Upper lobe of left lung (tissue), 6 donors: ENCODE measurements around the gene CAMK1D. TPM values are rescaled to one million over a fixed set of nuclear protein-coding genes. Genes with fewer than 3 reads are reported as not detected.

Experiments used
- ATAC-seq, 2 donors: fragments of 200-7000 bp; cut with Tn5 transposase; one replicate each; pipeline ENCODE4 v1.9.1; 2022; ENCODE audit warnings: mild to moderate bottlenecking in 2 of 2, moderate library complexity in 2 of 2; ENCODE audit not compliant: low FRiP score in 2 of 2
- DNase-seq, 2 donors: peaks; one replicate each; pipeline ENCODE4 v3.0.0-alpha.2; 2019 to 2020
- H3K27ac ChIP-seq, 4 donors: fragments of 200-600 bp; sonication (generic); one replicate each; pipeline ENCODE4 v1.5.1; 2016 to 2019
- H3K27me3 ChIP-seq, 4 donors: fragments of 200-600 bp; sonication (generic); one replicate each; pipeline ENCODE4 v1.5.1; 2017 to 2019
- H3K36me3 ChIP-seq, 4 donors: fragments of 200-600 bp; sonication (generic); one replicate each; pipeline ENCODE4 v1.5.1; 2016 to 2019
- H3K4me1 ChIP-seq, 4 donors: fragments of 200-600 bp; sonication (generic); one replicate each; pipeline ENCODE4 v1.5.1; 2018 to 2019
- H3K4me3 ChIP-seq, 4 donors: fragments of 200-600 bp; sonication (generic); one replicate each; pipeline ENCODE4 v1.5.1; 2017 to 2019; ENCODE audit warnings: mild to moderate bottlenecking in 2 of 4, moderate library complexity in 1 of 4
- H3K9me3 ChIP-seq, 4 donors: fragments of 200-600 bp; sonication (generic); one replicate each; pipeline ENCODE4 v1.5.1; 2018 to 2019
- EP300 ChIP-seq, 4 donors: sonication (generic); formaldehyde crosslinking; IDR thresholded peaks; one replicate each; pipeline ENCODE4 v1.5.1; 2017; ENCODE audit warnings: antibody characterized with exemption in 4 of 4, control low read depth in 2 of 4
- POLR2A ChIP-seq, 4 donors: fragments of 450-650 bp; IDR thresholded peaks; one replicate each; pipeline ENCODE4 v1.5.1; 2016 to 2017; ENCODE audit warnings: antibody characterized with exemption in 4 of 4, mild to moderate bottlenecking in 2 of 4
- POLR2AphosphoS5 ChIP-seq, 2 donors: sonication (generic); formaldehyde crosslinking; IDR thresholded peaks; one replicate each; pipeline ENCODE4 v1.5.1; 2017; ENCODE audit warnings: antibody characterized with exemption in 2 of 2
- WGBS, 2 donors: methylation state at CpG; one replicate each; pipeline ENCODE4 v1.1.5; 2017 to 2018; 5-methylcytosine and 5-hydroxymethylcytosine counted together
- total RNA-seq, 6 donors: library from RNA; depleted of rRNA in 4 of 6; stranded (reverse); fragments of >200 nt in 4 of 6; gene quantifications; one replicate each; pipeline versions ENCODE4 v1.1.0 to v1.2.1, GENCODE V29; 2016 to 2021
- TF ChIP-seq, protein P1 (sequence below), 6 experiments: fragments of 450-650 bp in 4 of 6; fragments of 200-600 bp in 2 of 6; sonication (generic) in 2 of 6; IDR thresholded peaks; one replicate each; pipeline ENCODE4 v1.5.1; 2016 to 2019; ENCODE audit warnings: antibody characterized with exemption in 6 of 6
- donor health status: DM: no; HTN: no; CAD: no; lungs with moderate emphysema.
- donor health status: DM: no; HTN: yes; CAD: no; lungs with severe emphysema.

The CAMK1D gene
- total RNA-seq, 6 donors from 2014 or later = 6.2 to 29.2 (median 19.0) TPM

DNA sequence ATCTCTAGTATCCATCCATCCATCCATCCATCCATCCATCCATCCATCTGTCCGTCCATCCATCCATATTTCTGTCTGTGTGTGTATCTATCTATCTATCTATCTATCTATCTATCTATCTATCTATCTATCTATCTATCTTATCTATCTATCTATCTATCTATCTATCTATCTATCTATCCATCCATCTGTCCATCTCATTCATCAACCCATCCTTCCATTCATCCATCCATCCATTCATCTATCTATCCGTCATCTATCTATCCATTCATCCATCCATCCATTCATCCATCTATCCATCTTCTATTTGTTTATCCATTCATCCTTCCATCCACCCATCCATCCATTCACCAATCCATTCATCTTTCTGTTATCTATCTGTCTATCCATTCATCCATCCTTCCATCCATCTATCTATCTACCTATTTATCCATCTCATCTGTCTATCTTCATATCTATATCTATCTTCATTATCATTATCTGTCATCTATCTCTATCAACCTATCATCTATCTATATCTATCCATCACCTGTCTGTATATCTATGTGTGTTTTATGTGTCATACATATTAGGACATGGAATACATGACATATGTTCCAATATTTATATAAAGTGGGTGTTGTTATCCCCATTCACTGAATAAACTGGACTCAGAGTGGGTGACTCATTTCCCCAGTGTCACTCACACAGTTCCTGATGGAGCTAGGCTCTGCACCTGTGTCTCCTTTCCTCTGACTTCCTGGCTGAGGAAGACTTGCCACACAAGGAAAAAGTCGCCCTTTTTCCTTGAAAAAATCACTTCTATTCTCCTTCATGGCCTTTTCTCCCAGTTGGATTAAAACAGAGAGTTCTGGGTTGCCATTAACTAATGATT, 452.1 kb downstream of the CAMK1D start:
- Histone ChIP-seq H3K4me1 (no peaks in the 10 kb centered on the region), H3K27me3 (no peaks in the 10 kb centered on the region), H3K9me3 (no peaks in the 10 kb centered on the region), H3K36me3 (no peaks in the 10 kb centered on the region), H3K4me3 (no peak overlapping the region), H3K27ac (no peak overlapping the region)
- TF ChIP-seq POLR2A (IDR thresholded peaks at IDR 0.05) (no peak), EP300 (IDR thresholded peaks at IDR 0.05) (no peak)
- 82 to 91% methylated on average over 3 of the region's 3 CpGs for WGBS, 2 donors
- DNase-seq (no peak), ATAC-seq (no peak)

DNA sequence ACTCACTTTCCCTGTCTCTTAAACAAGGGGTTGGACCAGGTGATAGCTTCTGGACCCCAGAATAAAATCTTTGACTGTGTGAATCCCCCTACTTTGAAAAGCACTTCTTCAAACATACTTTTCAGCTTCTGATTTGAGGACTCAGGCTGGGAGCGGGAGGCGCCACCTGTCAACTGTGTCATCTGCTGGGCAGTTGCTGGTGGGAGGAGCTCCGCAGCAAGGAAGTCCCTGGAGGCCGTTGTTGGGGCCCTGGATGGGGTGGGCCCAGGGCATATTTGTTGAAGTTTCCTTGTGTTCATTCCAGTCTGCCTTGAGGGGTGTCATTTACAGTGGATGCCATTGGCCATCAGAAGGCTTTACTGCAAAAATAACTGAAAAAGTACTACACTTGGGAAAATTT, 454.4 kb downstream of the CAMK1D start:
- Histone ChIP-seq H3K9me3 (no peaks in the 10 kb centered on the region), H3K4me1 (no peaks in the 10 kb centered on the region), H3K27me3 (no peaks in the 10 kb centered on the region), H3K4me3 (no peak overlapping the region), H3K36me3 (no peaks in the 10 kb centered on the region), H3K27ac (no peak overlapping the region)
- WGBS, 2 donors = 78 to 92% methylated on average over 3 to 4 of the region's 4 CpGs
- ATAC-seq = no peak
- DNase-seq = no peak
- TF ChIP-seq, protein P1, sequence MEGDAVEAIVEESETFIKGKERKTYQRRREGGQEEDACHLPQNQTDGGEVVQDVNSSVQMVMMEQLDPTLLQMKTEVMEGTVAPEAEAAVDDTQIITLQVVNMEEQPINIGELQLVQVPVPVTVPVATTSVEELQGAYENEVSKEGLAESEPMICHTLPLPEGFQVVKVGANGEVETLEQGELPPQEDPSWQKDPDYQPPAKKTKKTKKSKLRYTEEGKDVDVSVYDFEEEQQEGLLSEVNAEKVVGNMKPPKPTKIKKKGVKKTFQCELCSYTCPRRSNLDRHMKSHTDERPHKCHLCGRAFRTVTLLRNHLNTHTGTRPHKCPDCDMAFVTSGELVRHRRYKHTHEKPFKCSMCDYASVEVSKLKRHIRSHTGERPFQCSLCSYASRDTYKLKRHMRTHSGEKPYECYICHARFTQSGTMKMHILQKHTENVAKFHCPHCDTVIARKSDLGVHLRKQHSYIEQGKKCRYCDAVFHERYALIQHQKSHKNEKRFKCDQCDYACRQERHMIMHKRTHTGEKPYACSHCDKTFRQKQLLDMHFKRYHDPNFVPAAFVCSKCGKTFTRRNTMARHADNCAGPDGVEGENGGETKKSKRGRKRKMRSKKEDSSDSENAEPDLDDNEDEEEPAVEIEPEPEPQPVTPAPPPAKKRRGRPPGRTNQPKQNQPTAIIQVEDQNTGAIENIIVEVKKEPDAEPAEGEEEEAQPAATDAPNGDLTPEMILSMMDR (IDR thresholded peaks at IDR 0.05) = no peak
- TF ChIP-seq POLR2A (IDR thresholded peaks at IDR 0.05) (no peak), POLR2AphosphoS5 (IDR thresholded peaks at IDR 0.05) (no peak), EP300 (IDR thresholded peaks at IDR 0.05) (no peak)

DNA sequence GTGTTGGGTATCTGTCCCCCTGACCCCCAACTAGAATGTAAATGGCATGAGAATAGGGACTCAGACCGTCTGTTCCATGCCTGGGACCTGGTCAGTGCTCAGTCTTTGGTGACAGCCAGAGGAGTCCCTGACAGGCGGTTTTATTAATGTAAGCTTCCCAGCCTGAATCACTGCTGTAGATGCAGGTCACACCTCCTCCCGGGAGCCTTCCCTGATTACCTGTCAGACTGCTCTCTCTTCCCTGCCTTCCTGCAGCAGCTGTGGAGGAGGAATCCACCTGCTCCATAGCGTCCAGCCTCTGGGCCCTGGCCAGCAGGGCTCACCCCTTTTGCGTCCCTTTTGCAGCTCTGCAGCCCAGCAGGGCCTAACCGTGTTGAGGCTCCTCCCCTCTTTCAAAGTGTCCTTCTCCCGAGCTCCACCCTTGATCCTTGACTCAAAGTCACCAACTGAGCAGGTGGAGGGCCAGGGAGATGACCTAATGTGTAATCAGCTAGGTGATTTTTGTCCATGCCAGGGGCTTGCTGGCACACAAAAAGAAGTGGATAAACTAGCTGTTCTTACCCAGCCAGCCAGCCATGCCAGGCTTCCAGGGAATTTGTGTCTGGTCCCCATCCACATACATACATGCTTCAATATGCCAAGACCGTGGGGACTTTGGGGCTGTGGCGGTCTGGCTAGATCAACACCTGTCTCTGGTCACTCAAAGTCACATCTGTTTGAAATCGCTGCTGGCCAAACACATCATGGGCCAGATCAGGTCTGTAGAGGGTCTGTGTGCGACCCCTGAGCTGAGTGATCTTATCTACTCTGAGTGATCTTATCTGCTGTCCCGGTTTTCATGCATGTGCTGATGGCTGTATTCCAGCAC, 457.1 kb downstream of the CAMK1D start:
- no peaks in the 10 kb centered on the region for H3K27me3 ChIP-seq
- 80 to 82% methylated on average over 11 to 12 of the region's 12 CpGs for WGBS, 2 donors
- ATAC-seq = no peak
- no peak for DNase-seq
- no peaks in the 10 kb centered on the region for H3K36me3 ChIP-seq
- no peaks in the 10 kb centered on the region for H3K9me3 ChIP-seq
- no peaks in the 10 kb centered on the region for H3K4me1 ChIP-seq
- no peak overlapping the region for H3K27ac ChIP-seq
- TF ChIP-seq POLR2AphosphoS5 (IDR thresholded peaks at IDR 0.05) (no peak), POLR2A (IDR thresholded peaks at IDR 0.05) (no peak), EP300 (IDR thresholded peaks at IDR 0.05) (no peak)
- TF ChIP-seq, protein P1 (IDR thresholded peaks at IDR 0.05) = no peak
- H3K4me3 ChIP-seq = no peak overlapping the region

DNA sequence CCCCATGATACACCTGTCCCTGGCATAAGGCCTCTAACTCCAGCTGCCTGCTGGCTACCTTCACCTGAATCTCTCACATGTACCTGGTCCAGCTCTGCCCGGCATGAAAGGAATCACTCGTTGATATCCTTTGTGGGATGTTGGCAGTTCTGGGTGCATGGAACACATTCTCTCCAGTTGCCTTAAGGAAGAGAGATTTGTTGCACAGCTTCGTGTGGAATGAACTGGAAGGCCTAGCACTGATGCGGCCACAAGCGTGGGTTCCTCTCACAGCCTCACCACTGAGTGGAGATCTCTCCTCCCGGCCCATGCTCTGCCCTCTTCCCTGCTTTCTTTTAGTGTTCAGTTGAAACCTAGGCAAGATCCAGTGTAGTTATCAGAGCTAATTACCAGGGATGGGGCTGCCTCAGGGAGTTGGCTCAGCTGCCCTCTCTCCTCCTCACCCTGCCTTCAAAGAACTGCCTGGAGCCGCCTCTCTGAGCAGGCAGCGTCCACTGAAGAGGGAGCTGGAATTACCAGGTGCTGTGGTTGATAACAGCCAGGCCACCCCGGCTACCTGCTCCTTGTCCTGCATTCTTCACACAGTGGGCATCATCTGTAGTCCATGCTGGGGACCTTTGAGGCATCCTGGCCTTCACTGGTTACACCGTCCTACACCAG, 457.9 kb downstream of the CAMK1D start:
- no peaks in the 10 kb centered on the region for H3K36me3 ChIP-seq
- 87 to 90% methylated on average over 9 to 10 of the region's 10 CpGs for WGBS, 2 donors
- DNase-seq = no peak

More for the DNA sequence above, 457.9 kb downstream of the CAMK1D start:
- no peaks in the 10 kb centered on the region for H3K4me1 ChIP-seq
- no peaks in the 10 kb centered on the region for H3K9me3 ChIP-seq
- H3K4me3 ChIP-seq = no peak overlapping the region
- no peak overlapping the region for H3K27ac ChIP-seq
- no peak for ATAC-seq
- H3K27me3 ChIP-seq = no peaks in the 10 kb centered on the region
- TF ChIP-seq POLR2AphosphoS5 (IDR thresholded peaks at IDR 0.05) (no peak), POLR2A (IDR thresholded peaks at IDR 0.05) (no peak), EP300 (IDR thresholded peaks at IDR 0.05) (no peak)
- TF ChIP-seq, protein P1 (IDR thresholded peaks at IDR 0.05) = no peak
